Kidney (tissue), 14 donors: Measurements from ENCODE around the gene DTNB. TPM values are rescaled to one million over a fixed set of nuclear protein-coding genes. Genes with fewer than 3 reads are reported as not detected.

ENCODE experiments used
- DNase-seq, 5 donors: peaks; one replicate each; pipeline ENCODE4 v3.0.0-alpha.2; 2013 to 2020
- FAIRE-seq: peaks from 2 replicates; lab custom pipeline; 2012; peaks lifted over from hg19 to GRCh38; lab: Jason Lieb, UNC
- H3K27ac ChIP-seq, 2 donors: one replicate each; pipeline ENCODE4 v1.7.0; 2013; ENCODE audit warnings: low read depth in 2 of 2, low read length in 2 of 2, inconsistent platforms in 1 of 2
- H3K27me3 ChIP-seq: one replicate; pipeline ENCODE4 v1.7.1; 2013; ENCODE audit warnings: low read length, inconsistent platforms; ENCODE audit not compliant: control insufficient read depth, insufficient read depth
- H3K36me3 ChIP-seq, 3 donors: one replicate each; pipeline versions ENCODE4 v1.7.0 to v1.7.1; 2013; ENCODE audit warnings: low read length in 3 of 3, control low read depth in 1 of 3, inconsistent platforms in 1 of 3; ENCODE audit not compliant: insufficient read depth in 3 of 3, control insufficient read depth in 2 of 3
- H3K4me1 ChIP-seq, 3 donors: one replicate each; pipeline versions ENCODE4 v1.7.0 to v1.7.1; 2013; ENCODE audit warnings: low read length in 3 of 3, inconsistent platforms in 1 of 3, low read depth in 1 of 3; ENCODE audit not compliant: control insufficient read depth in 2 of 3, insufficient read depth in 2 of 3
- H3K4me3 ChIP-seq, 3 donors: one replicate each; pipeline versions ENCODE4 v1.7.0 to v1.8.1; 2013; ENCODE audit warnings: low read length in 3 of 3, control low read depth in 1 of 3, inconsistent platforms in 1 of 3
- H3K9ac ChIP-seq, 3 donors: one replicate each; pipeline versions ENCODE4 v1.7.0 to v1.7.1; 2013; ENCODE audit warnings: low read length in 3 of 3, control low read depth in 1 of 3, inconsistent platforms in 1 of 3
- H3K9me3 ChIP-seq, 3 donors: one replicate each; pipeline versions ENCODE4 v1.7.0 to v1.7.1; 2013; ENCODE audit warnings: low read length in 3 of 3, control low read depth in 1 of 3, inconsistent platforms in 1 of 3; ENCODE audit not compliant: control insufficient read depth in 2 of 3, insufficient read depth in 1 of 3
- intact Hi-C: fragments of 100-400 bp; cut with DNase I; formaldehyde crosslinking; loops from one replicate; pipeline ENCODE4 v1.11.1; 2022
- polyA plus RNA-seq: library from polyadenylated mRNA; stranded (reverse); fragments of 350-450 nt; fragmentation: Illumina TruSeq; extraction: RNeasy Lipid Tissue Mini Kit (QIAGEN cat#74804); gene quantifications from one replicate; pipeline ENCODE4 v1.2.3, GENCODE V29; 2014; ENCODE audit warnings: low read depth, low replicate concordance; ENCODE audit not compliant: insufficient read depth
- total RNA-seq: library from RNA; stranded (reverse); fragmentation: NEBNext Ultra II Directional; extraction: Animal tissue kit (Norgen Biotek cat#: 25700); gene quantifications from one replicate; pipeline ENCODE4 v1.2.1, GENCODE V29; 2021
- TF ChIP-seq, protein P1 (sequence below): IDR thresholded peaks from 3 replicates; pipeline ENCODE4 v1.5.1; 2012; ENCODE audit warnings: mild to moderate bottlenecking, moderate library complexity, borderline replicate concordance; ENCODE audit not compliant: insufficient read depth; ENCODE audit errors: extremely low read depth
- donor health status: control.
- donor health status: control.
- donor health status: control.
- donor health status: control.
- donor health status: control.
- donor health status: DM: yes; HTN: yes; CAD: no.
- donor health status: Normal renal cell carcinoma (clear cell type).

Gene DTNB
- total and polyA plus RNA-seq, 2 donors from 2014 or later, result 23.0 to 28.1 TPM

DNA sequence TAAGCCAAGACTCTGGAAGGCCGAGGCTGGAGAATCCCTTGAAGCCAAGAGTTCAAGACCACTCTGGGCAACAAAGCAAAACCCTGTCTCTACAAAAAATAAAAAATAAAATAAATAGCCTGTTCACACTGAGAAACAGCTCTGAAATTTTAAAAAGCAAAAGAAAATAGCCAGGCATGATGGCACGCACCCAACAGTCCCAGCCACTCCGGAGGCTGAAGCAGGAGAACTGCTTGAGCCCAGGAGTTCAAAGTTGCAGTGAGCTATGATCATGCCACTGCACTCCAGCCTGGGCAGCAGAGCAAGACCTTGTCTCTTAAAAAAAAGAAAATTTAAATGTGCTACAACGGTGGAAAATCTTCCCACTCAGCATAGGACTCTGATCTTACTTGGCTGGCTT lies 52.7 kb downstream of the DTNB start:
- H3K36me3 ChIP-seq, result peaks cover 0 to 2% (median 0%) of the 10 kb centered on the region in 3 donors
- intact Hi-C loops, result no loop called here
- no peak overlapping the region for H3K27ac ChIP-seq
- no peak overlapping the region for H3K9ac ChIP-seq
- no peaks in the 10 kb centered on the region for H3K27me3 ChIP-seq
- no peaks in the 10 kb centered on the region for H3K4me1 ChIP-seq
- FAIRE-seq, result no peak
- TF ChIP-seq, protein P1, sequence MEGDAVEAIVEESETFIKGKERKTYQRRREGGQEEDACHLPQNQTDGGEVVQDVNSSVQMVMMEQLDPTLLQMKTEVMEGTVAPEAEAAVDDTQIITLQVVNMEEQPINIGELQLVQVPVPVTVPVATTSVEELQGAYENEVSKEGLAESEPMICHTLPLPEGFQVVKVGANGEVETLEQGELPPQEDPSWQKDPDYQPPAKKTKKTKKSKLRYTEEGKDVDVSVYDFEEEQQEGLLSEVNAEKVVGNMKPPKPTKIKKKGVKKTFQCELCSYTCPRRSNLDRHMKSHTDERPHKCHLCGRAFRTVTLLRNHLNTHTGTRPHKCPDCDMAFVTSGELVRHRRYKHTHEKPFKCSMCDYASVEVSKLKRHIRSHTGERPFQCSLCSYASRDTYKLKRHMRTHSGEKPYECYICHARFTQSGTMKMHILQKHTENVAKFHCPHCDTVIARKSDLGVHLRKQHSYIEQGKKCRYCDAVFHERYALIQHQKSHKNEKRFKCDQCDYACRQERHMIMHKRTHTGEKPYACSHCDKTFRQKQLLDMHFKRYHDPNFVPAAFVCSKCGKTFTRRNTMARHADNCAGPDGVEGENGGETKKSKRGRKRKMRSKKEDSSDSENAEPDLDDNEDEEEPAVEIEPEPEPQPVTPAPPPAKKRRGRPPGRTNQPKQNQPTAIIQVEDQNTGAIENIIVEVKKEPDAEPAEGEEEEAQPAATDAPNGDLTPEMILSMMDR, result no peak
- H3K9me3 ChIP-seq, result no peaks in the 10 kb centered on the region
- H3K4me3 ChIP-seq, result no peak overlapping the region
- DNase-seq, result no peak

DNA sequence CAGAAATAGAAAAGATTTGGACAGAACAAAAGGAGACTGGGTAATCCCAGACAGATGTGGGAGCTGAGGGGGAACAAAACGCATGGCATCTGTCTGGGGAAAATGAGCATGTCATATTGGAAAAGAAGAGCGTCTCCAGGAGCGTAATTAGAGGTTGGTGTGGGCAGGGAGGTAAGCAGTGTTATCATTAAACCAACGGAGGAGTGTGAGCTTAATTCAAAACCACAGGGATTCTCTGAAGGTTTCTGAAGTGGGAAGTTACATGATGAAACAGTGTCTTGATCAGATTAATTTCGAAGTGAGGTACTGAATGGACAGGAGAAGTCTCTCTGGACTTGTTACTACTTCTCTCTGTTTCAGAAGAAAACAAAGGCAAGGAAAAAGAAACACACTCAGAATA lies 53.3 kb downstream of the DTNB start:
- Histone ChIP-seq H3K27ac (no peak overlapping the region), H3K4me1 (no peaks in the 10 kb centered on the region), H3K27me3 (no peaks in the 10 kb centered on the region), H3K4me3 (no peak overlapping the region), H3K36me3 (peaks cover 0 to 2% (median 0%) of the 10 kb centered on the region in 3 donors), H3K9me3 (no peaks in the 10 kb centered on the region), H3K9ac (no peak overlapping the region)
- TF ChIP-seq, protein P1, result no peak
- intact Hi-C loops, result no loop called here
- DNase-seq (no peak), FAIRE-seq (no peak)

DNA sequence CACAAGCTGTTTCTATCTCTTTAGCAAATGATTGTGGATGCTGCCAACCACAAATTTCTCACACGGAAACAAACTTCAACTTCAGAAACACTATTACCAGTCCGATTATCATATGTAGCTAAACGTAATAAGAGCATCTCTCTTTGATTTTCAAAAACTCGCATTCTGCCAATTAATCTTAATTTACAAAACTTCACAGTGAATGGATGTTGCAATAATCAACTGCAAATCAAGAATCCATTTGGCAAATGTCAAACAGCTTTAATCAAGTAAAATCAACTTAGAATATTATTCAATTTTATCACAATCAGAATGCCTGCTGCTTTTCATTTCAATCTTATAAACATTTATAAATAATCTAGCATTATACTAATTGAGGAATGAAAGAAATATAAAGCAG lies 54.2 kb downstream of the DTNB start:
- no peak for FAIRE-seq
- DNase-seq, result no peak
- H3K4me3 ChIP-seq, result no peak overlapping the region

More for the DNA sequence above, 54.2 kb downstream of the DTNB start:
- H3K27me3 ChIP-seq, result no peaks in the 10 kb centered on the region
- H3K9ac ChIP-seq, result no peak overlapping the region
- H3K36me3 ChIP-seq, result no peaks in the 10 kb centered on the region
- TF ChIP-seq, protein P1, result no peak
- peaks cover 0 to 2% (median 0%) of the 10 kb centered on the region in 3 donors for H3K4me1 ChIP-seq
- intact Hi-C loops, result no loop called here
- H3K27ac ChIP-seq, result no peak overlapping the region
- no peaks in the 10 kb centered on the region for H3K9me3 ChIP-seq
